ENCODE measurements around the gene FGGY. TPM values are rescaled to one million over a fixed set of nuclear protein-coding genes. Genes with fewer than 3 reads are reported as not detected.

Gene FGGY
- total and polyA plus RNA-seq, 2 donors (not counting 3 experiments of a cell fraction or from before 2014, with no cell fraction given) = 5.6 to 6.4 TPM

GRCh38 chr1:59293849-59294248 is 3.0 kb upstream of the FGGY start:
- BruUV-seq (replicated peaks) = no TSS peak
- dilution Hi-C loops (cut with MboI; ENCODE audit: extremely low pct_ligation_motif_present, low sequenced_read_pairs) (no loop called here), intact Hi-C loops (cut with micrococcal nuclease) (no loop called here)
- H3K27ac ChIP-seq (ENCODE audit: insufficient read depth, low read depth, low read length) = no peak overlapping the region
- no peaks in the 10 kb centered on the region for H3K27me3 ChIP-seq (ENCODE audit: control insufficient read depth in 2 of 2, insufficient read depth in 2 of 2, low read length in 2 of 2)
- H2AFZ ChIP-seq (ENCODE audit: low read depth, low read length) = no peak overlapping the region
- peaks cover 30% of the 10 kb centered on the region for H3K4me1 ChIP-seq (ENCODE audit: control insufficient read depth, extremely low read depth, insufficient read depth, low read length)
- no peak overlapping the region for H3K4me3 ChIP-seq (replicated peaks in 1 of 3; ENCODE audit: insufficient read depth in 1 of 3, low read depth in 1 of 3, low read length in 3 of 3)
- FAIRE-seq (no peak), DNase-seq (ENCODE audit: low read depth, low spot score) (no peak)
- H4K20me1 ChIP-seq (replicated peaks; ENCODE audit: control insufficient read depth, extremely low read depth, insufficient read depth, low read length) = no peaks in the 10 kb centered on the region
- no peak overlapping the region for H3K9ac ChIP-seq (replicated peaks; ENCODE audit: extremely low read depth, insufficient read depth, low read length)
- no peaks in the 10 kb centered on the region for H3K36me3 ChIP-seq (ENCODE audit: control insufficient read depth in 2 of 2, extremely low read depth in 1 of 2, insufficient read depth in 2 of 2, low read length in 2 of 2)
- H3K9me1 ChIP-seq (replicated peaks; ENCODE audit: control insufficient read depth, extremely low read depth, insufficient read depth, low read length) = no peaks in the 10 kb centered on the region
- CTCF ChIA-PET = no interaction called here
- H3K79me2 ChIP-seq (ENCODE audit: control insufficient read depth, insufficient read depth, low read length) = no peaks in the 10 kb centered on the region
- H3K4me2 ChIP-seq (ENCODE audit: insufficient read depth, low read length) = no peak overlapping the region
- H3K9me3 ChIP-seq (replicated peaks; ENCODE audit: control insufficient read depth, insufficient read depth, low read length) = no peaks in the 10 kb centered on the region
- POLR2A ChIA-PET = no interaction called here
- TF ChIP-seq EZH2 (IDR thresholded peaks at IDR 0.05; ENCODE audit: borderline replicate concordance, low read depth, low read length, severe bottlenecking) (no peak), FOS (IDR thresholded peaks at IDR 0.05; ENCODE audit: borderline replicate concordance, insufficient read depth, low read length) (no peak), GATA2 (IDR thresholded peaks at IDR 0.05; ENCODE audit: insufficient read depth, insufficient read length, low read depth, low read length) (no peak), MYC (IDR thresholded peaks at IDR 0.05; ENCODE audit: low read depth, low read length) (no peak), POLR2AphosphoS5 (IDR thresholded peaks at IDR 0.05; ENCODE audit: insufficient read depth, low read depth, low read length) (no peak), JUN (IDR thresholded peaks at IDR 0.05; ENCODE audit: borderline replicate concordance, insufficient read depth, insufficient read length, low read depth) (no peak), CTCF (IDR thresholded peaks at IDR 0.05; ENCODE audit: extremely low read depth in 1 of 2, insufficient read depth in 1 of 2, low read depth in 1 of 2, low read length in 2 of 2) (no peak), MAX (IDR thresholded peaks at IDR 0.05; ENCODE audit: insufficient read depth, insufficient read length) (no peak), POLR2A (IDR thresholded peaks at IDR 0.05; ENCODE audit: low read depth, low read length) (no peak)

Data from endothelial cell of umbilical vein (primary cell).